Progenitor cell of endocrine pancreas (in vitro differentiated cells): ENCODE data around the gene PRUNE2. TPM values are rescaled to one million over a fixed set of nuclear protein-coding genes. Genes with fewer than 3 reads are reported as not detected.

Experiments
- DNase-seq: peaks from one replicate; pipeline ENCODE4 v3.0.0; 2021; ENCODE audit warnings: low spot score; ENCODE audit not compliant: unreplicated experiment
- H3K27ac Mint-ChIP-seq: 2 replicates; pipeline ENCODE4 v1.8.0; 2021; ENCODE audit warnings: mild to moderate bottlenecking, moderate library complexity, mixed read lengths
- H3K27me3 Mint-ChIP-seq: 2 replicates; pipeline ENCODE4 v1.8.0; 2021; ENCODE audit warnings: mixed read lengths
- H3K36me3 Mint-ChIP-seq: 2 replicates; pipeline ENCODE4 v1.8.0; 2022; ENCODE audit warnings: mixed read lengths; ENCODE audit not compliant: insufficient read depth
- H3K4me1 Mint-ChIP-seq: 2 replicates; pipeline ENCODE4 v1.8.0; 2021; ENCODE audit warnings: low read depth, mixed read lengths
- H3K4me3 Mint-ChIP-seq: 2 replicates; pipeline ENCODE4 v1.8.0; 2021; ENCODE audit warnings: low read depth, mild to moderate bottlenecking, moderate library complexity, mixed read lengths
- H3K9me3 Mint-ChIP-seq: 2 replicates; pipeline ENCODE4 v1.8.0; 2021; ENCODE audit warnings: low read depth, mixed read lengths
- CTCF ChIP-seq: fragments of 200-600 bp; sonication (generic); IDR thresholded peaks from one replicate; pipeline ENCODE4 v1.5.0; 2021; ENCODE audit warnings: antibody characterized with exemption, mild to moderate bottlenecking; ENCODE audit not compliant: unreplicated experiment
- total RNA-seq: library from RNA; stranded (reverse); gene quantifications from 2 replicates; pipeline ENCODE4 v1.2.1, GENCODE V29; 2021

PRUNE2 gene
- total RNA-seq, 1 donor from 2014 or later = 5.6 TPM

DNA sequence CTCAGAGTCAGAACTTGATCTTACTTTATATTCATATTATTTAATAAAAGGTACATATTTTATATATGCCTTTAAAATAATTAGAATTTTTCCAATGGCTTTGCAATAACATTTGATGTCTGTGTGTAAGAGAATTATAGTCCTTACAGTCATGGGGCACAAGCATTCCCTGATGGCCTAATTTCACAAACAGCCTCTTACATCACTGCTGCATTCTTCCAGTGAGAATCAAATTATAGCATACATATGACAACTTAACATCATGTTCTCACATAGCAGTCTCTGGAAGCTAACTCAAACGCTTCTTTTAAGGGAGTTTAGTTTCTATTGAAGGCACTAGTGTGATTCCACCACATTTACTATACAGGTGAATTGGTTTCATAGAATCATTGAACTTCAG is 15.3 kb upstream of the PRUNE2 start:
- Mint-ChIP-seq H3K27me3 (peaks cover 45% of the 10 kb centered on the region), H3K27ac (no peak overlapping the region), H3K36me3 (no peaks in the 10 kb centered on the region), H3K9me3 (peaks cover 3% of the 10 kb centered on the region), H3K4me1 (peaks cover 6% of the 10 kb centered on the region), H3K4me3 (no peak overlapping the region)
- DNase-seq = no peak
- no peak for TF ChIP-seq CTCF

DNA sequence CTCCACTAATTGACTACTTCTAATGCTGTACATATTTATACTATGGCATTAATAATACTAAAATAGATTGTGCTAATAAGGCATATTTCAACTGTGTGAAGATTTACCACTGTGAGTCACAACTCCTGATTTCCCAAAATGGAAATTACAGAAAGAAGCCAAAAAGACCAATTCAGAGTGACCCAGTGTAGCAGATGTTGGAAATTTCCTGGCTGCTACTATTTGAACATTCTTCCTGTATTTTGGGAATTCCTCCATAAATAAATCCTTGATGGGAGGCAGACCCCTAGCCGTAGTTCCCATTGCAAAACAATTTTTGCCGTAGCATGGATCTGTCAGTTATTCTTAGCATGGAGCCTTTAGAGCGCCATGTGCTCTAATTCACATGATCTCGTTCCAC is 11.4 kb upstream of the PRUNE2 start:
- no peaks in the 10 kb centered on the region for H3K9me3 Mint-ChIP-seq
- H3K4me1 Mint-ChIP-seq = peaks cover 10% of the 10 kb centered on the region
- no peak overlapping the region for H3K4me3 Mint-ChIP-seq
- H3K27ac Mint-ChIP-seq = no peak overlapping the region
- TF ChIP-seq CTCF = no peak
- peaks cover 73% of the 10 kb centered on the region for H3K27me3 Mint-ChIP-seq
- no peak for DNase-seq
- H3K36me3 Mint-ChIP-seq = no peaks in the 10 kb centered on the region

- H3K27ac Mint-ChIP-seq = no peak overlapping the region
- H3K36me3 Mint-ChIP-seq = no peaks in the 10 kb centered on the region
- no peak for DNase-seq
- no peak overlapping the region for H3K4me3 Mint-ChIP-seq
- no peaks in the 10 kb centered on the region for H3K9me3 Mint-ChIP-seq
- H3K4me1 Mint-ChIP-seq = peaks cover 10% of the 10 kb centered on the region
- no peak for TF ChIP-seq CTCF
- H3K27me3 Mint-ChIP-seq = peaks cover 76% of the 10 kb centered on the region
Measured at GRCh38 chr9:76916231-76916630, 10.3 kb upstream of the PRUNE2 start.

DNA sequence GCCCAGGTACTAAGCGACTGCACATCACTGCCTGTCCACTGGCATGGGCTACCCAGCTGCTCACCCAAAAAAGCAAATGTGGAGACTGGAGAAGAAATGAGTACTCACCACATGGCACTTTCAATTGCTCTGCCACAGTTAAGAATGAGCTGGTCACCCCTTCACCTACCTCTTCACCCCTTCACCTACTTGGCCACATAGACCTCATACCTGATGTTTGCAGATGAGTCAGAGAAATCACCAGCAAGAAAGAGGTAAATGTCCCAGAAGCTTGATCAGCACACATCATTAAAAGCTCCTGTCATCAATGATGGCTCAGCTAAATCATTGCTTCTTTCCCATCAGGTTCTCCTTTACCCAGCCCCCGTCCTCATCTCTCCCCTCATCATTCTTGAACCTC is 7.6 kb upstream of the PRUNE2 start:
- Mint-ChIP-seq H3K4me3 (no peak overlapping the region), H3K27ac (no peak overlapping the region), H3K27me3 (peaks cover 93% of the 10 kb centered on the region), H3K4me1 (peaks cover 10% of the 10 kb centered on the region), H3K36me3 (no peaks in the 10 kb centered on the region), H3K9me3 (no peaks in the 10 kb centered on the region)
- no peak for DNase-seq
- no peak for TF ChIP-seq CTCF

DNA sequence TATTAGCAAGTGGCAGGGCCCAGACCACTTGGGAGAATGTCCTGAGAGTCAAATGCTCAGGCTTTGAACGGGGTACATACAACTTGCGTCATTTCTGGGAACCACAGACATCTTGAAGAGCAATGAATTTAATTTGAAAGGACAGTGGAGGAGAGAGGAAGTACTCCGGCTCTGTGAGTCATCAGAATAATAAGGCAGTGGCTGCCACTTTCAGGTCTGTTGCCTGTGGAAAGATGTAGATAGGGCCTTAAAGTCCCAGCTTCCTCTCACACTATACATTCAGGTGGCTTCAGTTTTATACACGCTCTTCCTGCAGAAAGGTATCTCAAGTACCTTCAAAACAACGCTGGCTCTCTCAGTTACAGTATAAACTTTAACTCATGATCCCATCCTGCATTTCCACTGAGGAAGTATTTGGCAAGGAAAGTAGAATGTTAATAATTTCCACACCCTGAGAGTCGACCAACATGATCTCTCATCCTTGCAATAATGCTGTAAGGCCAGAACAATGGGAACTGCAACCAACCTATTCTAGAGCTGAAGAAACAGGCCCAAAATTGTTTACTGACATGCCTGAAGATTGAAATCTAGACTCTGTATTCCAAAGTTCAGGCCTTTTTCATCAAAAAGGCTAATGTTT is 6.8 kb upstream of the PRUNE2 start:
- Mint-ChIP-seq H3K36me3 (no peaks in the 10 kb centered on the region), H3K4me3 (no peak overlapping the region), H3K9me3 (no peaks in the 10 kb centered on the region), H3K27ac (no peak overlapping the region), H3K4me1 (peaks cover 10% of the 10 kb centered on the region), H3K27me3 (peaks cover 93% of the 10 kb centered on the region)
- TF ChIP-seq CTCF = no peak
- no peak for DNase-seq
